NCI-H2196 treated with DMSO at 0.1 percent for 48 hours (cell line): Measurements from ENCODE around the gene FCGBP.
"Not testable (repeated sequence)": the region's sequence is repeated elsewhere in the genome, so short reads cannot be mapped to it uniquely, and the experiment has no call there.

Experiments used
- DNase-seq: peaks from one replicate; lab custom pipeline; 2025; ENCODE audit not compliant: unreplicated experiment; lab: John Stamatoyannopoulos, UW

The FCGBP gene

GRCh38 chr19:39934584-39935363 lies at the start of gene FCGBP:
Gene FCGBP, minus strand, starts transcription at chr19:39934634.
- no peak for DNase-seq

- no peak for DNase-seq
These were observed 49.4 kb upstream of the FCGBP start for GRCh38 chr19:39983695-39984300.

DNA sequence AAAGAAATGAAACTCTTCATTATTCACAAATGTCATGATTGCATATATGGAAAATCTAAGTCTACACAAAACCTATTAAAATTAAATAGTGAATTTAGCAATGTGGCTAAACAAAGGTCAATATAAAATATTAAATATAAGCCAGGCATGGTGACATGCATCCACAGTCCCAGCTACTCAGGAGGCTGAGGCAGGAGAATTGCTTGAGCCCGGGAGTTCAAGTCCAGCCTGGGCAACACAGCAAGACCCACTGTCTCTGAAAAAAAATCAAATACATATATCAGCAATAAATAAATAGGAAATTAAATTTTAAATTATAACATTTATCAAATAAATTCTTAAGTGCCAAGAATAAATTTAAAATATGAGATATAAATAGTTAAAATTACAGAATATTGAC lies 48.4 kb upstream of the FCGBP start:
- no peak for DNase-seq

- no peak for DNase-seq
These were observed 40.1 kb upstream of the FCGBP start for GRCh38 chr19:39974377-39975155.

- no peak for DNase-seq
These were observed 37.1 kb upstream of the FCGBP start for GRCh38 chr19:39971380-39972035.

DNA sequence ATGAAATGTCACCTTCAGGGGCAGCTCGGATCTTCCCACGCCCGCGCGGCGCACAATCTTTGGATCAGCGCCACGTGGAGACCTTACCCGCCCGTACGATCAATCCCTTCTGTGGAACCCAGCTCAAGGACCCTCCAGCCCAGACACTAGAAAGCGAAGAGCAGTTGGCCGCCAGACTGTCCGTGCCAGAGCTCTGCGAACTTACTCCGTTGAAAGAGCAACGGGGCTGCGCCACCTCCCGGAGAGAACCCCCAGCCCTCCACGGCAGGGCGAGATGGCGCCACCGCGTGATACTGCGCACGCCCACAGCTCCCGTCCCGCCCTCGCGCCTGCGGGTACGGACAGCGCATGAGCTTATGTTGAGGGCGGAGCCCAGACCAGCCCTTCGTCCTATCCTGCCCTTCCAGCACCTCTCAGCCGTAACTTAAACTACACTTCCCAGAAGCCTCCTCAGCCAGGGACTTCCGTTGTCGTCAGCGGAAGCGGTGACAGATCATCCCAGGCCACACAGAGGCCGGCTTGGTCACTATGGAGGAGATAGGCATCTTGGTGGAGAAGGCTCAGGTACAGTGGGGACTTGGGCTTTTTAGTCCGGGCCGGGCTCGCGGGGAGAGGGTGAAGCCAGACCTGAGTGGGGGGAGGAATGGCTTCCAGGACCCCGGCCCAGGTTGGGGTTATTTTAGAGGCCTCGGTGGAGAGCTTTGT lies 36.4 kb upstream of the FCGBP start, which contains the start of gene PSMC4:
Gene PSMC4, plus strand, starts transcription at position 491 of the 705 bp plus-strand sequence. Its CDS starts 38 bp downstream, at position 529.
- peak; percentile 97 for DNase-seq

DNA sequence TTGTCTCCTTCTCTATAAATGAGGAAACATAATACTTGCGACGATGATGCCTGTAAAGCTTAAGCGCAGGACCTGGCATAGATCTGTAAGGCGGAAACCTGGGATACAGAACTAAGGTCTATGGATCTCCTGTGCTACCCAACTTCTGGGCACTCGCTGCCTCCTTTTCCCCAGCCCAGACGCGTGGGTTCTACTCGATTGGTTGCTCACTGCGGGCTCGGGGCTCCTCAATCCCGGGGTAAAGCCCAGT lies 35.9 kb upstream of the FCGBP start:
- peak; percentile 50 for DNase-seq

- no peak for DNase-seq
These were observed 35.4 kb upstream of the FCGBP start for GRCh38 chr19:39969681-39970424.

GRCh38 chr19:39969266-39969665 lies 34.8 kb upstream of the FCGBP start:
- no peak for DNase-seq

GRCh38 chr19:39968789-39969188 lies 34.4 kb upstream of the FCGBP start:
- DNase-seq = no peak

- DNase-seq = no peak
These were observed 33.1 kb upstream of the FCGBP start for GRCh38 chr19:39967561-39967960.

GRCh38 chr19:39966617-39967016 lies 32.2 kb upstream of the FCGBP start:
- no peak for DNase-seq

- DNase-seq = no peak
These were observed 29.5 kb upstream of the FCGBP start for GRCh38 chr19:39963898-39964297.

DNA sequence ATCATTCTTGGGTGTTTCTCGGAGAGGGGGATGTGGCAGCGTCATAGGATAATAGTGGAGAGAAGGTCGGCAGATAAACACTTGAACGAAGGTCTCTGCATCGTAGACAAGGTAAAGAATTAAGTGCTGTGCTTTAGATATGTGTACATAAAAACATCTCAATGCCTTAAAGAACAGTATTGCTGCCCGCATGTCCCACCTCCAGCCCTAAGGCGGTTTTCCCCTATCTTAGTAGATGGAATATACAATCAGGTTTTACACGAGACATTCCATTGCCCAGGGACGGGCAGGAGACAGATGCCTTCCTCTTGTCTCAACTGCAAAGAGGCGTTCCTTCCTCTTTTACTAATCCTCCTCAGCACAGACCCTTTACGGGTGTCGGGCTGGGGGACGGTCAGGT lies 25.0 kb upstream of the FCGBP start:
- not testable (repeated sequence) for DNase-seq

DNA sequence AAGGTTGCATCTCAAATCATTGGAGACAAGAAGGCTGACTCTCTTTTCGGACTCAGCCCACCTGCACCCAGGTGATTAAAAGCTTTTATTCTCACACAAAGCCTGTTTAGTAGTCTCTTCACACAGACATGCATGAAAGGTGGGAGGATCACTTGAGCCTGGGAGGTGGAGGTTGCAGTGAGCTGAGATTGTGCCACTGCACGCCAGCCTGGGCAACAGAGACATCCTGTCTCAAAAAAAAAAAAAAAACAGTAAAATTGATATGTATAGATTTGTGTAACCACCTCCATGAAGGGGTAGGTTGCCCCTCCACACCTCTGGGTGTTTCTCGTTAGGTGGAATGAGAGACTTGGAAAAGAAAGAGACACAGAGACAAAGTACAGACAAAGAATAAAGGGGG lies 24.5 kb upstream of the FCGBP start:
- not testable (repeated sequence) for DNase-seq

- DNase-seq = not testable (repeated sequence)
These were observed 23.5 kb upstream of the FCGBP start for GRCh38 chr19:39957886-39958285.

- DNase-seq = no peak
These were observed 19.5 kb upstream of the FCGBP start for GRCh38 chr19:39953915-39954314.

GRCh38 chr19:39951686-39952085 lies 17.3 kb upstream of the FCGBP start:
- no peak for DNase-seq

DNA sequence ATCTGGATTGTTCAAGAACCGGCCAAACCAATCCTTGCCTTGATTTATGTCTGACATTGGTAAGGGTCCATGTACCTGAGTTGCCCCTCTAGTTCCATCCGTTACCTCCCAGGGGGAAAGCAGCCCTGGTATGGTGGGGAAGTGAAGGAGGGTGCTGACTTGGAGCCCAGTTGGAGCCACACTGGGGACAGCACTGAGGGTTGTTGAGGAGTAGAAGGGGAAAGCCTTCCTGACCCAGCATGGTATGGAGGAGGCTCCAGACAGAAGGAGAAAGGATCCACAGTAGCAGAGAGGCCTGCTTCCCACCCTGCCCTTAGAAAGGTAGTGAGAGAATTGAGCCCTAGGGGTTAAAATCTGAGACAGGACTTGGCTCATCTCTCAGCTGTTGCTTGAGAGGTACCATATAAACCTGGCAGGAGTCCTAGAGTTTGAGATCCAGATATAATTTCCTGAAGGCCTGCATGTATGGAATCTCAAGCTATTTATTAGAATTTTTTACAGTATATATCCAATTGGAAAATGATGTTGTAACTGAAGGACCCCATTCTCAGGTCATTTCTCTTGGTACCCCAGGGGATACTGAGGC lies 16.7 kb upstream of the FCGBP start:
- no peak for DNase-seq
